Brain microvascular endothelial cell (primary cell): Measurements from ENCODE around the gene TIMP1.

ENCODE experiments used
- DNase-seq: peaks from one replicate; pipeline ENCODE4 v3.0.0-alpha.2; 2020
- H3K27ac ChIP-seq: fragments of 250-450 bp; sonication (Bioruptor Pico); 2 replicates; pipeline ENCODE4 v1.5.1; 2020; ENCODE audit warnings: mild to moderate bottlenecking, moderate library complexity
- H3K27me3 ChIP-seq: fragments of 250-450 bp; sonication (Bioruptor Pico); replicated peaks from 2 replicates; pipeline ENCODE4 v1.5.1; 2020; ENCODE audit warnings: mild to moderate bottlenecking
- H3K36me3 ChIP-seq: fragments of 250-450 bp; sonication (Bioruptor Pico); replicated peaks from 2 replicates; pipeline ENCODE4 v1.5.1; 2020; ENCODE audit warnings: mild to moderate bottlenecking
- H3K4me3 ChIP-seq: 2 replicates; pipeline ENCODE4 v1.5.1; 2011; ENCODE audit warnings: low read depth, mild to moderate bottlenecking, control low read depth, low read length, moderate library complexity
- in situ Hi-C: cut with HindIII; loops from 2 replicates; pipeline ENCODE4 v1.10.0; 2017; ENCODE audit warnings: low sequenced_read_pairs, low pct_ligation_motif_present
- TF ChIP-seq, protein P1 (sequence below): IDR thresholded peaks from 2 replicates; pipeline ENCODE4 v1.5.1; 2011; ENCODE audit warnings: low read depth, mild to moderate bottlenecking, moderate library complexity, low read length, control low read depth, inconsistent platforms; ENCODE audit errors: missing control alignments

The TIMP1 gene

DNA sequence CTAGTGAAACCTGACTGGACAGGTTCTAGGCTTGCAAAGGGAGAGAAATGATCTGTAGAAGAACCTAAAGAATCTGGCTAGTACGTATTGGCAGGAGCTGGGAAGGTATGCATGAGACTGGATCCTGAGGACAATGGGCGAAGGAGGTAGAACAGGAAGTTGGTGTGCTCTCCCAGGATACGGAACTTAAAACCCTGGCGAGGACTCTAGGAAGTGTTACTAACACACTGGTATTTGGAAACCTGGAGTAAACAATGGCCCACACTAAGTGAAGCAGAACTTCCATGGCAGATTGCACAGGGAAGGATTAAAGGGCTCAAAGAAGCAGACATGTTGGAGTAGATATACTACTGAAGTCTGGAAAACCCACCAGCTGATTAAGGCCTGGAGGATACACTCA lies 28.3 kb downstream of the TIMP1 start:
- TF ChIP-seq, protein P1, sequence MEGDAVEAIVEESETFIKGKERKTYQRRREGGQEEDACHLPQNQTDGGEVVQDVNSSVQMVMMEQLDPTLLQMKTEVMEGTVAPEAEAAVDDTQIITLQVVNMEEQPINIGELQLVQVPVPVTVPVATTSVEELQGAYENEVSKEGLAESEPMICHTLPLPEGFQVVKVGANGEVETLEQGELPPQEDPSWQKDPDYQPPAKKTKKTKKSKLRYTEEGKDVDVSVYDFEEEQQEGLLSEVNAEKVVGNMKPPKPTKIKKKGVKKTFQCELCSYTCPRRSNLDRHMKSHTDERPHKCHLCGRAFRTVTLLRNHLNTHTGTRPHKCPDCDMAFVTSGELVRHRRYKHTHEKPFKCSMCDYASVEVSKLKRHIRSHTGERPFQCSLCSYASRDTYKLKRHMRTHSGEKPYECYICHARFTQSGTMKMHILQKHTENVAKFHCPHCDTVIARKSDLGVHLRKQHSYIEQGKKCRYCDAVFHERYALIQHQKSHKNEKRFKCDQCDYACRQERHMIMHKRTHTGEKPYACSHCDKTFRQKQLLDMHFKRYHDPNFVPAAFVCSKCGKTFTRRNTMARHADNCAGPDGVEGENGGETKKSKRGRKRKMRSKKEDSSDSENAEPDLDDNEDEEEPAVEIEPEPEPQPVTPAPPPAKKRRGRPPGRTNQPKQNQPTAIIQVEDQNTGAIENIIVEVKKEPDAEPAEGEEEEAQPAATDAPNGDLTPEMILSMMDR: no peak
- H3K4me3 ChIP-seq: no peak overlapping the region
- no peak overlapping the region for H3K27ac ChIP-seq
- in situ Hi-C loops: no loop called here
- no peaks in the 10 kb centered on the region for H3K36me3 ChIP-seq
- no peaks in the 10 kb centered on the region for H3K27me3 ChIP-seq
- no peak for DNase-seq

DNA sequence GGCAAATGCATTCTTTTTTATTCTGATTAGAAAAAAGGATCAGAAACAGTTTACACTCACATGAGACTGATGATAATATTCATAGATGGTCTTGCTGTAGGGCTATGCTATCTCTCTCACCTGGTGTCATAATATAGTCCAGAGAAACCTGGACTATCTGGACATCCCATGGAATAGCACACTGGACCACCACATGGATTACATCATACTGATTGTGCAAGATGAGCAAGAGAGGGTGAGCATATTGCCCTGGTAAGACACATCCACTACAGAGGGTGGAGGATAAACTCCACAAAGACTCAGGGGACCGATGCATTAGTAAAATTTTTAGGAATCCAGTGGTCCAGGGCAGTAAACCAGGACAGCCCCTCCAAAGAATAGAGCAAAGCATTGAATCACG lies 29.3 kb downstream of the TIMP1 start:
- in situ Hi-C loops: no loop called here
- no peak for DNase-seq
- no peak overlapping the region for H3K27ac ChIP-seq
- H3K36me3 ChIP-seq: no peaks in the 10 kb centered on the region
- no peaks in the 10 kb centered on the region for H3K27me3 ChIP-seq
- TF ChIP-seq, protein P1: no peak
- H3K4me3 ChIP-seq: no peak overlapping the region

DNA sequence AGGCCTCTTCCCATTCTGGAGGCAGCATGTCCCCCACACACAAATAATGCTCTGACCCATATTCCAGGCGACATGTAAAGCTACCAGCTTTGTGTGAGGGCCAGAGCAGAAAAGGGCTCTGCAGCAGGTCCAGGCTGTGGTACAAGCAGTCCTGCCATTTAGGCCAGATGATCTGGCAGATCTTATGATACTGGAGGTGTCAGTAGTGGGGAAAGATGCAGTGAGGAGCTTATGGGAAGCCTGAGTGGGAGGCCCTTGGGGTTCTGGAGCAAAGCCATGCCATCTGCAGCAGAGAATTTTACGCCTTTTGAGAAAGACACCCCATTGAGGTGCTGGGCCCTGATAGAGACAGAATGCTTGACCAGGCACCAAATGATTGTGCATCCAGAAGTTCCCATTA lies 29.7 kb downstream of the TIMP1 start:
- in situ Hi-C loops: no loop called here
- Histone ChIP-seq H3K27ac (no peak overlapping the region), H3K4me3 (no peak overlapping the region), H3K36me3 (no peaks in the 10 kb centered on the region), H3K27me3 (no peaks in the 10 kb centered on the region)
- TF ChIP-seq, protein P1: no peak
- no peak for DNase-seq

DNA sequence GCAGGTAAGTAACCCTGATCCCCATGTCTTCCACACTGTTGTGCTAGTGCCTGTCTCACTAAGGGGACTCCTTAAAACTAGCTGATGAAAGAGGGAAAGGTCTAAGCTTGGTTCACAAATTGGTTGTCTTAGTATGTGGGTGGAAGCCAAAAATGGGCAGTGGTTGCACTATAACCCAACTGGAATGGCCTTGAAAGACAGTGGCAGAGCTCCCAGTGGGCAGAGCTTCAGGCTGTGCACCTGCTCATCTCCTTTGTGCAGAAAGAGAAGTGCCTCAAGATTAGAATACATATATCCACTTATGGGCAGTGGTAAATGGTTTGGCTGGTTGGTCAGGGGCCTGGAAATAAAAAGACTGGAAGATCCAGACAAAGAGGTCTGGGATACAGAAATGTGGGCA lies 30.2 kb downstream of the TIMP1 start:
- H3K27me3 ChIP-seq: no peaks in the 10 kb centered on the region
- DNase-seq: no peak
- H3K27ac ChIP-seq: no peak overlapping the region
- TF ChIP-seq, protein P1: no peak
- H3K36me3 ChIP-seq: no peaks in the 10 kb centered on the region
- in situ Hi-C loops: no loop called here
- no peak overlapping the region for H3K4me3 ChIP-seq

DNA sequence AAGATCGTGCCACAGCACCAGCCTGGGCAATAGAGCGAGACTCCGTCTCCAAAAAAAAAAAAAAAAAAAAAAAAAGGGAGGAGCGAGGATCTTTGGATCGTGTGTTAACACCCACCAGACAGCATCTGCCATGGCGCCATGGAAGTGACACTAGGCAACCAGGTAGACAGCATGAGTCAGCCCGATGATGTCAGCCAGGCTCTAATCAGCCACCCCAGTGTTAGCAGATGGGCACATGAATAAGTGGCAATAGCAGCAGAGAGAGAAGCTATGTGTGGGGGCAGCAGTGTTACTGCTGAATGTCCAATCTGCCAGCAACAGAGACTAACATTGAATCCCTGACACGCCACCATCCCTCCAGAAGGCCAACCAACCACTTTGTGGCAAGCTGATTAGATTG lies 30.8 kb downstream of the TIMP1 start:
- Histone ChIP-seq H3K27me3 (no peaks in the 10 kb centered on the region), H3K36me3 (no peaks in the 10 kb centered on the region), H3K4me3 (no peak overlapping the region), H3K27ac (no peak overlapping the region)
- no peak for DNase-seq
- TF ChIP-seq, protein P1: no peak
- in situ Hi-C loops: no loop called here

DNA sequence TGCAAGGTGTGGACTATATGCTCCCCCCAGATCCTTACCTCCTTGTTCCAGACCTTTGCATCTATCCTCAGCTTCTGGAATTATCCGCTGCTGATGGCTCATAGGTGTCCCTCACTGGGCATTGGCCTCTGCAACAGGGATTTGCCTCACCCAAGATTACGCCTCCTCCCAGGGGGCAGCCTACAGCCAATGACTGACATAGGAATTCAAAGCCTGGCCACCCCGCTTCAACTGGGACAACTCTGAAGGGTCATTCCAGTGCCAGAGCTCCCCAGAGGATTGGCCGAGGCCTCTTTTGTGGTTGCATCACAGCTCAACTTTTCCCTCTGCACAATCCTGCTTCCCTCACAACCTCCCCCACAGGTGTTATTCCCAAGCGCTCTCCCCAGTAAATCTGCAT lies 32.4 kb downstream of the TIMP1 start:
- TF ChIP-seq, protein P1: no peak
- in situ Hi-C loops: no loop called here
- no peak for DNase-seq
- Histone ChIP-seq H3K36me3 (no peaks in the 10 kb centered on the region), H3K27me3 (no peaks in the 10 kb centered on the region), H3K4me3 (no peak overlapping the region), H3K27ac (no peak overlapping the region)
